Measurements from ENCODE around the gene TEX14.

The TEX14 gene

DNA sequence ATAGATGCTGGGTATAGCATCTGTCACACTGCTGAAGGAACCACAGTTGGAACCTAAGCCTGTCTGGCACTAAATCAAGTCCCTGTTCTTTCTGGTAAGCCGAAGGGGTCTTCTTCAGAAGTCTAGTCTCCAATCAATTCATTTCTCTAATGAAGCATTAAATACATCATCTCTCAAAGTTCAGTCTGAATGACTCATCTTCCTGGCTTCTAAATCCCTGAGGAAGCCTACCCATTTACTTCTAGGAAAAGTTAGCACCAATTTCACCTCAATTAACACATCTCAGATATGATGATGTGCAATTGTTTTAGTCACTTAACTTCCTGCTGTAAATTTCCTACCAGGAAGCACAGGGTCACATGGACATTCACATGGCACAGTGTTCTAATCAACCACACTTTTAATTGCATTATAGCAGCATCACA, 49.9 kb downstream of the TEX14 start:
- no peak for DNase-seq (ENCODE audit: low read depth)

- DNase-seq (ENCODE audit: low read depth): no peak
Measured at GRCh38 chr17:58640202-58640601, 51.6 kb downstream of the TEX14 start.

GRCh38 chr17:58639681-58640080, 52.2 kb downstream of the TEX14 start:
- DNase-seq (ENCODE audit: low read depth): no peak

- DNase-seq (ENCODE audit: low read depth): no peak
Measured at GRCh38 chr17:58637011-58637570, 54.8 kb downstream of the TEX14 start.

DNA sequence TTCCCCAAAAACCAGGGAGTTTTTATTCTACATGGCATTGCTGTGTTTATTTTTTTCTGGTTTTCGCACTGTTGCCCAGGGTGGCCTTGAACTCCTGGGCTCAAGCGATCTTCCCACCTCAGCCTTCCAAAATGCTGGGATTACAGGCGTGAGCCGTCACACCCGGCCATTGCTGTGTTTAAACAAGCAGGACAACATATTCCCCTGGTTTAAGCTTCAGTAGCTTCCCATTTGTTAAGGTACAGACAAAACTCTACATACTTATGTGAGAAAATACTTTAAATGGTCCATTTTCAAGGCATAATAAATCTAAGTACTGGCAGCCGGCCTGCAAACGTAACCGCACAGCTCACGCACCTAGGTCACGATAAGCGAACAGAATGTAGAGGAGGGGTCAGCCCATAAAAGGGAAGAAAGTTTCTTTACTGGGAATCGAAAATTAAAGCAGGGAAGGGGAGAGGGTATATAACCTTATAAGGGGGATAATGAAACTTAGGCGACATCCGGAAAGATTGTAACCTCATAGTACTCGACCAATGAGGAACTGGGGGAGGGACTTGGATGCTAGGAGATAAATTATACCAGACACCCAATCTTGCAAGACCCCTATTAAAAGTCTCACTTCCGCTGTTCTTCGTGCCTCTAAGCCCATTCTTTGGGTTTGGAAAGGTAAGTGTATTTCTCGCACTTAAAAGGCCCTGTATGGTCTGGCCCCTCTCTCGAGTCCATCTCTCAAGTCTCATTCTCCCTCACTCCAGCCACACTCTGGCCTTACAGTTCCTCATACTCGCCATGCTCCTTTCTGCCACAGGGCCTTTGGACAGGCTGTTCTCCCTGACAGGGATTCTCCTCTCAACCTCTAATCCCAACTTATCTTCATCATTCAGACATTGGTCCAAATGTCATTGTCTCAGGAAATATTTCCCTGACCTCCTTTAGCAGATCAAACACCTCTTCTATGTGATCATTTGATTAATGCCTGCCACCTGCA, 59.2 kb downstream of the TEX14 start:
- DNase-seq (ENCODE audit: low read depth): no peak

- peak; percentile 94 for DNase-seq (ENCODE audit: low read depth)
Measured at GRCh38 chr17:58631523-58632323, 60.1 kb downstream of the TEX14 start.

DNA sequence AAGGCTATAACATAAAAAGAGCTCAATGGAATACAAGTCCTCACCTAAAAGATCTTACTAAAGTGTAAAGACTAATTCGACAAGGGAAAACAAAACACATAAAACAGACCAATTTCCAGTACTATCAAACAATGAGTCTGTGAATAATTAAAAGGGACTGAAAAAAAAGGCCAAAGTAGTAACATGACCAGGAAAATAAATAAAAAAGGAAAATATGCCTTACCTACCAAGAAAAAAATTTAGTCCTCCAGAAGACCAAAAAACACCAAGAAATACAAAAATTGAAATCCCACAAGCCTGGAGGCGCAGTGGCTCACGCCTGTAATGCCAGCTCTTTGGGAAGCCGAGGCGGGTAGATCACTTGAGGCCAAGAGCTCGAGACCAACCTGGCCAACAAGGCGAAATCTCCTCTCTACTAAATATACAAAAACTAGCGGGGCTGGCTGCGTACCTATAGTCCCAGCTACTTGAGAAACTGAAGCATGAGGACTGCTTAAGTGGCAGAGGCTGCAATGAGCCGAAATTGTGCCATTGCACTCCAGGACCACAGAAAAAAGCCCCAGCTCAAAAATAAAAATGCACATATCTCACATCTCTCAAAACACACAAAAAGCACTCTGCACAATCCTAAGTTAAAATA, 60.8 kb downstream of the TEX14 start:
- DNase-seq (ENCODE audit: low read depth): peak; percentile 9

DNA sequence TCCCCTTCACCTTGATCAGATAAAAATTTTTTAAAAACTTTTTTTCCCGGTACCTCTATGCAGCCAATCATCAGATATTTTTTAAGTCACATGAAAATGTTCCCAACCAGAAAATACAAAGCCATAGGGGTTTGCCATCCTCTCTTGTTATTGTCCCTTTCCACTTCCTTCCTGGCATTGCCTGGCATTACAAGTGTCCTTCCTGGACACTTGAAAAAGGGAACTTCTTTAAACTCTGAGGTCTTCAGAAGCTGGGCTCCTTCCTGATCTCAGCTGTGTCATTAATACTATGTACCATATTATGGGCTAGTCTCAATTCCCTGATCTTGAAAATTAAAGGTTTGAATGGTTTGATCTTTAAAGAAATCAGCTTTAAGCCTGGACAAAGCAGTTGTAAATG, 64.9 kb downstream of the TEX14 start:
- no peak for DNase-seq (ENCODE audit: low read depth)

GRCh38 chr17:58624751-58625150, 67.1 kb downstream of the TEX14 start:
- DNase-seq (ENCODE audit: low read depth): no peak

- no peak for DNase-seq (ENCODE audit: low read depth)
Measured at GRCh38 chr17:58621174-58621573, 70.7 kb downstream of the TEX14 start.

DNA sequence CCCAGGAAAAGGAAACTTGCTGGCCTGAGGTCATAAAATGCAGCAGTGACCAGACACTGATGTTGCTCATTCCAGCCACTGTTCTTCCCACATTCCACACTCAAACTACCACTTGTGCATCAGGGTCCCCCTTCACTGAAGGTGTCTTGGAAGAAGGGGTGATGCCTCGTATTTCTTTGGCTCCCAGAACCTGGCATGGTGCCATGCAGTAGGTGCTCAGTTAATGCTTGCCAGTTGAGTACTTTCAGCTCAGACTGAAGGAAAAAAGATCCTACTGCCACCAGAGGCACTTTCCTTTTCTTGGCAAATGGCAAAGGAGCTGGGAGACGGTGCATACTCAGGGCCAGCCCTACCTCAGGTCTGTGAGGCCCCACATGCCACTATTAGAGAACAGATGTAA, 73.5 kb downstream of the TEX14 start:
- DNase-seq (ENCODE audit: low read depth): no peak

GRCh38 chr17:58617563-58617962, 74.3 kb downstream of the TEX14 start:
- no peak for DNase-seq (ENCODE audit: low read depth)

- no peak for DNase-seq (ENCODE audit: low read depth)
Measured at GRCh38 chr17:58615768-58616659, 75.8 kb downstream of the TEX14 start.

GRCh38 chr17:58614859-58615459, 76.9 kb downstream of the TEX14 start:
- no peak for DNase-seq (ENCODE audit: low read depth)

- DNase-seq (ENCODE audit: low read depth): no peak
Measured at GRCh38 chr17:58611331-58611730, 80.5 kb downstream of the TEX14 start.

DNA sequence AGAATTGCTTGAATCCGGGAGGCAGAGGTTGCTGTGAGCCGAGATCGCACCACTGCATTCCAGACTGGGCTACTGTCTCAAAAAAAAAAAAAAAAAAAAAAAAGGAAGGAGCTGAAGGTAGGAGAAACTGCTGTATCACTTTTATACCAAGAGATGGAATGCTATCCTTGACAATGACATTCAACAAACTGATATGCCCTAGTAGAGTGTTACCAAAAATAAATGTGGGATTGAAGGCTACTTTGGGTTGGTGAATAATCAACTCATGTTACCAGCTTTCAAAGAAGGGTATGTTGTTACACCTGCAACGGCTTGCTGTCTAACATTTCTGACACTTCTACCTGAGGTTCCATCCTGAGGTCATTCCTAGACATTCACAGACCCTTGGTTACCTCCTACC, 84.9 kb downstream of the TEX14 start:
- DNase-seq (ENCODE audit: low read depth): no peak

- no peak for DNase-seq (ENCODE audit: low read depth)
Measured at GRCh38 chr17:58605986-58606385, 85.9 kb downstream of the TEX14 start.

DNA sequence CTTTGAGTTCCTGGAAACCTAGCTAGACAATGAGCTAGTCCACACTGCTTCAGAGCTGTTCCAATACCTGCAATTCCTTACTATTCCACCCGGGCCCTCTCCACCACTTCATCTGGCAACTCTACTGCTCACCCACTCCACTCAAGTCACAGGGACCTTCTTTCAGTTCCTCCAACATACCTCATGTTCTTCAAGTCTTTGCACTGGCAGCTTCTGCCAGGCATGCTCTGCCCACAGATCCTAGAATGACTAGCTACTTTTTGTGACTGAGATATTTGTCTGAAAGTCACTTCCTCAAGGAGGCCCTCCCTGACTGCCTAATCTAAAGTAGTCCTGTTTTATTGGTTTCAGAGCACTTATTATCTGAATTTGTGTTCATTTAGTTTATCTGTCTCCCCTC, 86.4 kb downstream of the TEX14 start:
- DNase-seq (ENCODE audit: low read depth): no peak

GRCh38 chr17:58601976-58602375, 89.9 kb downstream of the TEX14 start:
- DNase-seq (ENCODE audit: low read depth): no peak

- DNase-seq (ENCODE audit: low read depth): no peak
Measured at GRCh38 chr17:58597371-58597770, 94.5 kb downstream of the TEX14 start.
